ENCODE data around the gene RBM7.

The RBM7 gene

DNA sequence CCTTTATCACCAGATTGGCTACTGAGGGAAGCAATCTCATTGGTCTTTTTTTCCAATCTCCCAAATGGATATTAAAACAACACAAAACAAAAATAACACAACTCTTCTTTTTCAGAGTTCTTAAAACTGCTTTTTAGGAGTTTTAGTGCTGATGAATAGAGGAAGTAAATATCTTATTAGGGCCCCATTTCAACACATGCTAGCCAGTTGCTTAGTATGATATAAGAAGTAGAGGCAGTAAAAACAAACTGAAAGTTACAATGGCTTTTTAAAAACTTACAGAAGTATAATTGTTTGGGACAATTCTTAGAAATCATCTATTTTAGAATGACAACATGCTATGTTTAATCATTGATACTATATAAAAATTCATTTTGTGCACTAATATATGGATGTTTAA lies 3.5 kb upstream of the RBM7 start:
- no peak for DNase-seq (ENCODE audit: low spot score)

DNA sequence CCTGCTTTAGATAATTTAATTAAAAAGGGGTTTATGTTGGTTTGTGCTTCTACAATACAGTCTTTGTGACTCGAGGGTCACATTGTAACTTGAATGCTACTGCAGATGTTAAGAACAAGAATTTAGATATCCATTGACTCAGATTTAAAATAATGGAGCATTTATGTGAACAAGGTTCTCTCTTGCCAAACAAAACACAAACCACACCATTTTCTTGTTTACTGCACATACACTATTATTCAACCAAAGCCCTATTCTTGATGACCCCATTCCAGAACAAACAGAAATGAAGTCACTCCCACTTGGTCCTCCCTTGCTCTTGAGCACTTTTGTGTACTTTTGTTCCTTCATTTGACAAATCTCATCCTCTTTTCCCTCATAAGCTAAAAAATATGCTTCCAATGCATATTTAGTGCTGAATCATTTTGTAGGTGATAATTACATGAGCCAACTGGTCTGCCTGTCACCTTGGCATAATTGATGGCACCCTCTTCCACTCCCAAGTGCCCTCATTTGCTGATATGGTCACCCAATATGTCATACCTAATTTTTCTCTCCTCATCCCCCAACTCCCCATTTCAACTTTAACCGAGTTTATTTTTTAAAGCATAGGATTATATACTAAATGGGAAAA lies 3.0 kb upstream of the RBM7 start:
- DNase-seq (ENCODE audit: low spot score): no peak

DNA sequence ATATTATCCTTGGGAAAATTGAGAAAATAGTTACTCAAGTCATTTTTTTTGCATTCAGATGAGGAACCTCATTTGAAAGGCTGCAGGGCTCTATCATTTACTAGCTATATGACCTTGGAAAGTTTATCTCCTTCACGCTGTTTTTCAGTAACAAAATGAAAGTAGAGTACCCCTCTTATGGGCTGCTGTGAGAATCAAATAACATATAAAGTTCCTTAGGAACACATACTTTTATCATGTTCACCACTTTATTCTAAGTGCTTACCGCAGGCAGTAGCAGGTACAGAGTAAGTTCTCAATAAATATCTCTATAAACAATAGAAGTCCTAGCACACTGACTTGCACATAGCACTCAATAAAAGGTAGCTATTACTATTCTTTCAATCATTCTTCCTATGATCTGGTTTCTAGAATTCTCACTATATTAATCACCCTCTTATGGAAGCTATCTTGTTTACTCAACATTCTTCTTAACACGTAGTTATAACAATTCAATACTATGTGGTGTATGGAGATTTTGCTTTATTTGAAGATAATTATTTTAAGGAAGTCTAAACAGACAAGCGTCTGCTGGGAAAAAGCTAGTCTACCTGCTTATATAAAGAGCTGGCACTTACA lies 2.1 kb upstream of the RBM7 start:
- DNase-seq (ENCODE audit: low spot score): no peak

DNA sequence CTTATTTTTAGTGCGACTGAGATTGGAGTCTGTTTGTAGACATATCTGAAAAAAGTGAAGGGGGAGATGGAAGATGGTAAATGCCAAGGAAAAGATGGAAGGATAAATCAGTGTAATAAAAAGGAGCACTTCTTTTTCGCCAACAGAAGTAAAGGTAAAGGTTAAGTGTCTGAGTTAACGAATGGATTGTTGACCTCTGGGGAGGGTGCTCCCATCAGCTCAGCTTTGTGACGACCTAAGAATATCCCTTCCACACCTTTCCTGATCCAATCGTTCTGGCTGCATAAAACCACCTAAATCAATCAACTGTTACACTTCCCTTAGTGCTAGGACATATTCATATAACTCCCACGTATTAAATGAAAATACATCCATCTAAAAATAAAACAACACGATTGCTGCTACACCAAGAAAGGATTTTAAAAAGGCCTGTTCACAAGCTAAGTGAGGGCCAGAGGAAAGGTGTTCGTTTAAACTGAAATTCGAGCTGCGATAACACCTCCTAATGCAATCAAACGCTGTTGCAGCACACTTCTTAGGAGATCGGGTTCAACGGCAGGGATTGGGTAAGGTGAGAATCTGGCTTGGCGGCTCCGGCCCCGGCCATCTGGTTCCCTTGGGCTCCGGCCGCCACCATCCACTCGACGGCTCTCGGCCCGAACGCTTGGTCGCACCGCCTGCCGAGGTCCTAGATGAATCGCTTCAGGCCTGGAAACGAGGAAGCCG lies 813 bp upstream of the RBM7 start:
- no peak for DNase-seq (ENCODE audit: low spot score)

DNA sequence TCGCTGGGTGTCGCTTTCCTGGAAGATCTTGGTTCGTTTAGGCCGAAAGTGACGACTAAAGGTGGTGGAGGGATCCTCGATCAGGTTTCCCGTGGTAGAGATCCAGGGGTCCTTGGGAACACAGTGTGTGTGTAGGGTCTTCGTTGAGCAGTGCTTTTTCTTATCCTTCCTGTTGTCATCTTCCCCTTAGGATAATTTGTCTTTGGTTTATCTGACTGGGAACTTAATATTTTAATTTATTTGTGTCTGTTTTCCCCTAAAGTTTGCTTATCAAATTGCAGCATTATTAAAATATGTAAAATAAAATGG lies 403 bp downstream of the RBM7 start:
- DNase-seq (ENCODE audit: low spot score): no peak

DNA sequence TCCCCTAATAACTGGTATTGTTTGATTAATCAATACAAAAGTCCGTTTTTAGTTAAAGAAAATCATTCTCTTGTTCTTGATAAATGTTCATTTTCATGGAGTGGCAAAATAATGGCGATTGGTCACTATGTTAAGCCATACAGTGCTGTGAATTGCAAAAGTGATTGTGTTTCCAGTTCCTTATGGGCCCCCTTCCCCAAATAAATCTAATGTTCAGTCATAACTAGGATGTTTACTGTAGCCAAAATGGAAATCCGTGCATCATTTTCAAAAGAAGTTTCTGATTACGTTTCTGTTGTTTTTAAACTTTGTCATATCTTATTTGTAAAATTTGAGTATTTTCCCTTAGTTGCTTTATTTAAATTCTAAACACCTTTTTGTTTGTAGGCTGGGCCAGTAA lies 845 bp downstream of the RBM7 start:
- DNase-seq (ENCODE audit: low spot score): no peak

DNA sequence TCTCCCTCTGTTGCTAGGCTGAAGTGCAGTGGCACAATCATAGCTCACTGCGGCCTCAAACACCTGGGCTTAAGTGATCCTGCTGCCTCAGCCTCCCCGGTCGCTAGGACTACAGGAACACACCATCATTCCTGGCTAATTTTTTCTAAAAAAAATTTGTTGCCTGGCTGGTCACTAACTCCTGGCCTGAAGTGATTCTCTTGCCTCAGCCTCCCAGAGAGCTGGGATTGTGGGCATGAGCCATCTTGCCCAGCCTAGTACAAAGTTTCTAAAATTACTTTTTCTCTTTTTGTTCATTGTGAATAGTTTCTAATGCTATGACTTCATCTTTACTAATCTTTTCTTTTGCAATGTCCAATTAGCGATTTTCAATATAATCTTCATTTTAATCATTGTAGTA lies 12.5 kb downstream of the RBM7 start:
- DNase-seq (ENCODE audit: low spot score): no peak

DNA sequence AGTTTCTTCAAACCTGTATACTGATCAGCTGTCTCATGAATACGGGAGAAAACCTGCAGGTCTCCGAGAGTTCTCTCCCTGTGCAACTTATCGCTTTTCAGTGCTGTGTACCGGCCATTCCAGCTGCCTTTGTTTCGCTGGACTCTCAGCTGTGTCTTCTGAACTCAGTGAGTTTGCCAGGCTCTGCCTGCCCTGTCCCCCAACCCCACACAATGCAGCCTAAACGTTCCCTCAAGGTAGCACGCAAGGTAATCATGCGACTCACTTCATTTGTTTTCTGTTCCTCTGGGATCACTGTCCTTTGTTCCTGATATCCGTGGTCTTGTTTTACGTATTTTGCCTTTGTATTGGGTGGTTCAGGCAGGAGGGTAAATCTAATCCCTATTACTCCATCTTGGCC lies 13.5 kb downstream of the RBM7 start:
- no peak for DNase-seq (ENCODE audit: low spot score)

DNA sequence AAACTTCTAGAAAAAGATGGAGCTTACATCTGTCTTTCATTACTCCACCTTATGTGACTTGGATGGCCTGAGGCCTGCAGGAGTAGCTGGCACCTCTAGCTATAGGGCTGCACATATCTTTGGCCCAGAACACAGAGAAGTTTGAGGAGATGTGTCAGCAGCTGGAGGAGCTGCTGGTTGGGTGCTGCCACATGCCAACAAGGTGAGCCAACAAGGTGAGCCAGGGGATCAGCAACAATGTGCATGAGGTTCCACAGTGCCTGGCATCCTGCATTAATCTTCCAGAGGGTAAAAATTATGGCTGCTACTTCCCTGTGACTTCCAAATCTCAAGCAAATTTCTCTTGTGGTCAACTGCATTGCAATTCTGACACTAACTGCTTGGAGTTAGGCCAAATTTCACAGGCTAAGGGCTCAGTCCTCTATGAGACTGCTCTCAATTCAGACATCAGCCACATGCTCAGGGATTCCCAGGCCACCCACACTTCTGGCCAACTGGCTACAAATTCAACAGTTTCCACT lies 16.0 kb downstream of the RBM7 start:
- no peak for DNase-seq (ENCODE audit: low spot score)

DNA sequence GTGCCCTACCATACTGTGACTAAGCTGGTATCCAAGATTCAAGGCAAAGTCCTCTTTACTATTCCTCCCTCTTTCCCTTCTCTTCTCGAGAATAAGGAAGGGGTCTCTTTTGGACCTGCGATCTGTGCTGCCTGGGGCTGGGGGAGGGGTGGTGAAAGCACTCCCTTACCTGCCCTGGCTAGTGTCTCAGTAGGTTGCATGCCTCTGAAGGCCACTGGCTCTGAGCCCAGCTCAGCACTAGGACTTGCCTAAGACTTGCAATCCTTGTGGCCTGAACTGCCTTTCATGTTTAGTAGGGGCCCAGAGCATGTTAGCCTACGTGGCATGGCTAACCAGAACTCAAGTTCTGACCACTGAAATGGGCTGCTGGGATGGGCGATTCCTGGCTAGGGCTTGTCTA lies 25.8 kb downstream of the RBM7 start:
- DNase-seq (ENCODE audit: low spot score): no peak

DNA sequence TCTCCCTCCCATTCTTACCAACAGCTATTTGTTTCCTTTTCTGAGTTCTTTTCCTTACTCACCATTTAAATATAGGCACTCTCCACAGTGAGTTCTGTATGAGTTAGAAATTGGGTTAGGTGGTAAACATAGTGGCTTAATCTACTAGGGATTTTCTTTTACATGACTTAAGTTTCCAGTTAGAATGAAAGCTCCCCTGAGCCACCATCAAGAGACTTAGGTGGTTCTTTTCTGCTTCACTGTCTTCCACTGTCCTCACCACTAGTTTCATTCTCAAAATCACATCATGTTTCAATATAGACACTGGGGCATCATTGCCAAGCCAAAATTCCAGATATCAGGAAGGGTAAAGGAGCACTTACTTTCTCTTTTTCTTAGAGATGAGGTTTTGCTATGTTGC lies 29.8 kb downstream of the RBM7 start:
- no peak for DNase-seq (ENCODE audit: low spot score)

DNA sequence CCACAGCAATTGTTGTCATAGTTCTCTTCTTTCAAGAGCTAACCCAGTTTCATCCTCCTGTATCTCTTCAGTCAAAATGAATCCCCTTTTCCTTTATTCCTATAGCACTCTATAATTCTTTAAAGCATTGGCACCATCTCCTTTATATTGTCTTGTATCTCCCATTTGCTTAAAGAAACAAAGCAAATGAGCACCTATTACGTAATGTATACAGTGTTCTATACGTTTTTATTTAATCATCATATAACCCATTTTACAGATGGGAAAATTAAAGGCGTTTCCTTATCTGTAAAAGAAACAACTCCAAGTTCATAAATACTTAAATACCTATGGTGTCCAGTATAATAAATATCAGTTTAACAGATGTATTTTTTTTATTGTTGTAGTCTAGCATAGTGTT lies 32.4 kb downstream of the RBM7 start:
- DNase-seq (ENCODE audit: low spot score): no peak

DNA sequence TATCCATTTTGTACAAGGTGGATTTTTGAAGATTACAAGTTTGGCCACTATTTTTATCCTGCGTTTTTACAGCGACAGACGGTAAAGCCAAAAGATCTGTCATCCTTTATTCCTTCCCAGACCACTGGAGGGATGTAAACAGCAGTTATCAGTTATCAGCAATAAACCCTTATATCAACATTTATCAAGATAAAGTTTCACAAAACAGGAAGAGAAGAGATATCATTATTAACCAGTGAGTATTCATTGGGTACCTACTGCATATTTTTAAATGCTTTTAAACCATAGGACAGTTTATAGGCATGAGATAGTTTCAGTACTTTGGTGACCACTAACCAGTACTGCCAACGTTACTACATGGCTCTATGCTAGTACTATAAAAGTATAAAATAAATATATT lies 32.9 kb downstream of the RBM7 start:
- DNase-seq (ENCODE audit: low spot score): no peak

DNA sequence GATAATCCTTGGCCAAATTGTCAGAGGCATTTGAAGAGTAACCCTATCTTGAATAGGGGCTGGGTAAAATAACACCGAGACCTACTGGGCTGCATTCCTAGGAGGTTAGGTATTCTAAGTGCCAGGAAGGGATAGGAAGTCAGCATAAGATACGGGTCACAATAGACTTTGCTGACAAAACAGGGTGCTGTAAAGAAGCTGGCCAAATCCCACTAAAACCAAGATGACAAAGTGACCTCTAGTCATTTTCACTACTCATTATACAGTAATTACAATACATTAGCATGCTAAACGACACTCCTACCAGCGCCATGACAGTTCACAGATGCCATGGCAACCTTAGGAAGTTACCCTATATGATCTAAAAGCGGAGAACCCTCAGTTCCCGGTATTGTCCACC lies 37.8 kb downstream of the RBM7 start:
- no peak for DNase-seq (ENCODE audit: low spot score)

DNA sequence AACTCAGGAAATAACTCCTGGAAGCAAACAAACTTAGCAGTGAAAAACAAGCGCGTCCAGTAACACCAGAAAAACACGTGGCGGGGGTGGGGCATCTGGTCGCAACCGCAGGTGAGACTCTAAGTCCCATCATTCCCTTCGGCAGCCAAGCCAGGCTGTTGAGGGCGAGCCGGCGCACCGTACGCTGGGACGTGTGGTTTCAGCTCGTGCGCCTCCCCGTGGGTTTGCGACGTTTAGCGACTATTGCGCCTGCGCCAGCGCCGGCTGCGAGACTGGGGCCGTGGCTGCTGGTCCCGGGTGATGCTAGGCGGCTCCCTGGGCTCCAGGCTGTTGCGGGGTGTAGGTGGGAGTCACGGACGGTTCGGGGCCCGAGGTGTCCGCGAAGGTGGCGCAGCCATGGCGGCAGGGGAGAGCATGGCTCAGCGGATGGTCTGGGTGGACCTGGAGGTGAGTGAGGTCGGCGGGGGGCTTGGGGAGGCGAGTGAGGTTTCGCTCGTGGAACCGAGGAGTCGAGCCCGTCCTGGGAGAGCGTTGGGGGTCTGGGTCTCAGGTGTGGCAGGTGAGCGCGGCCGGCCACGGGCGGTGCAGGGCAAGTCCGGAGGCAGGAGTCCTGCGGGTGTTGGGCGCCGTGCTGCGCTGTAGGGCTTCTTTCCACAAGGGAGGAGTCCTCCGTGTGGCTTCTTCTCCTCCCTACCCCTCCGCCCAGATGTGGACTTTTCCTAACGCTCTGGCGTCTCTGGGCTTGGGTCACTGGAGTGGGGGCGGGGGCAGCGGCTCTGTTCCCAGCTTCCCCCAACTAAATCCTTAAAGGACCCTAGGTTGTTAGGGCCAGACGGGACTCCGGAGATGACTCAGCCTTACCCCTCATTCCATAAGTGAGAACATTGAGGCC lies 39.0 kb downstream of the RBM7 start, which contains the start of gene REXO2:
TSS of gene REXO2 (plus strand) at position 239 of the 892 bp plus-strand sequence. CDS start at position 301, 62 bp downstream.
- peak; percentile 95 for DNase-seq (ENCODE audit: low spot score)

DNA sequence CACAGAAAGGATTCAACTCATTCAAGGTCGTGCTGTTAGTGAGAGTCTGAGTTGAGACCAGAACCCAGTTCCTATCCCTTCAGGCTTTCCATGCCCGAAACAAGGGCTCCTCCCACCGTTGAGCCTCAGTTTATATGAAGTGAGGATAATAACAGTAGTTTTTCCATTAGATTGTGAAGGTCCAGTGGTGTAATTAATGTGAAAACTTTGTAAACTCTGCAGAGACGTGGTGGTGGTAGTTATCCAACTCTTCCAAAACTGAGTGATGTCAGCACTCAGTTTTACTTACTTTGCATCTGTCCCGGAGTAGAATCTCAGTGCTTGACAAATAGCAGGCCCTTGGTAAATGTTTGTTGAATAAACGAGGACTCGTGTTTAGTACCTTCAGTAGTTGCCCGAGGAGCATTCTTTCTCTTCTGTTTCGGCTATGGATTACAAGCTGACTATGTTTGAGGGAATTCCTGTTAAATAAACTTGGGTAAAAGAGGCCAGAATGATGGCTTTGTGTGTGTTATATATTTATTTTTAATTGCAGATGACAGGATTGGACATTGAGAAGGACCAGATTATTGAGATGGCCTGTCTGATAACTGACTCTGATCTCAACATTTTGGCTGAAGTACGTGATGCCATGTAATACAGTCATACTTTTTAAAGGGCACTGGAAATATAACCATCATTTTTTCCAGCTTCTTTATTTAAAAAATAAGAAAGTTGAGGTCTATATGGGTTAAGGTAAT lies 39.8 kb downstream of the RBM7 start:
- DNase-seq (ENCODE audit: low spot score): no peak

DNA sequence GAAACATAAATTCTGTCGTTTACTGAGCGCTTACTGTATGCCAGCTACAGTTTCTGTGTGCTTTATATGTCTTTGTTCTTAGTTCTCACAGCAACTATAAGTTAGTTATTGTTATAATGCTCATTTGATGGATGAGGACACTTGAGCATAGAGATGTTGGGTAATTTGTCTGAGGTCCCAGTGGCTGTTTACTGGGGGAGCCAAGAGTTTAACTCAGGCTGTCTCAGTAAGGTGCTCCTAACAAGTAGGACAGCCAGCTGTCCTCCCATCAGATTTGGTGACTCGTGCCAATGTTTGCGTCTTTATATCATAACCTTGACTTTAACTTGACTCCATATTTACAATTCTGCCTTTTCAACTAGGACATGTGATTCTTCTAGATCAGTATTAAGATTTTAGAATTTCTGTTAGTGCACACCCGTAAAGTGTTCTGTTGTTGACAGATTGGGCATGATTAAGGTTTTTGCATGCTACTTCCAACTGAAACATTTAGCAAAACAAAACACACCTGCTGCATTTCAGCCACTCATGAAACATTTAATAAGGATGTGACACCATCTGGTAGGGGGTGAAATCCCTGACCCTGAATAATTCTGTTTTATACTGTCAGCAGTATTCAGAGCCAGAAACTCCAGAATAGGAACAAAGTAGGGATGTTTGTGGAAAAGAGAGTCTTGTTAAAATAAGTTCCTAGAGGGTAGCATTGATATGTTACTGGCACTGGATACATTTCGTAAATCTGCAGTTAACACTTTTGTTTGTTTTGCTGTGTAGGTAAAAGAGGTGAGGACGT lies 40.7 kb downstream of the RBM7 start:
- DNase-seq (ENCODE audit: low spot score): no peak

DNA sequence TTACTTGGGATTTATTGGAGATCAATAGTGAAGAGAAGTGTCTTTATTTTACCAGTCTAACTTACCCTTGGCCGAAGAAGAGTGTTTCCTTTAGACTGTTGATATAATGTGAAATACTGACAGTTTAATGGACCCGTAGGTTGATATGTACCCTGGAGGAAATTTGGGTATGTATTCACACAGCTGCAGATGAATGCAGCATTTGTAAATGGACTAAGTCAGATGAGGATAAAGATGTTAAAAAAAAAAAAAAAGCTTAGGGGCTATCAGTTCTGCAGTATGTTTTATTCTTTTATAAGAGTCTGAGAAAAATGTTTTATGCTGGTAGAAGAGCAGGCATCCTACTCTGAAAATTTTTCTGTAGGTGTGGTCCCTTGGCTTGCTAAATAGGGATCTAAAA lies 41.5 kb downstream of the RBM7 start:
- DNase-seq (ENCODE audit: low spot score): no peak

DNA sequence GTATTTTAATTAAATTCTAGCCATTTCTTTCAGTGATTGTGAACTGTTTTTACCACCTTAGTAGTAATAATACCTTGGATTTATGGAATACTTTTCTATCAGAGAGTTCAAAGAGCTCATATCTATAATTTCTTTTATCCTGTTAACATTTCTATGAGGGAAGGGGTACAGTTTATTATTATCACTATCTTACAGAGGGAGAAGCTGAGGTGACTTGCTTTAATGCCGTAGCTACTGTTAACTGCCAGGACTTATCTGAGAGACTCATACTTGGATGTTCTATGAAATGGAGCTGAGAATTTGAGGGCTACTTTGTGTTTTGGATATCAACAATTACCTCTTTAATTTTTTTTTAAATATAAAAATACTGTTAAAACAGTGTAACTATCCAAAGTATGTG lies 42.1 kb downstream of the RBM7 start:
- DNase-seq (ENCODE audit: low spot score): no peak

DNA sequence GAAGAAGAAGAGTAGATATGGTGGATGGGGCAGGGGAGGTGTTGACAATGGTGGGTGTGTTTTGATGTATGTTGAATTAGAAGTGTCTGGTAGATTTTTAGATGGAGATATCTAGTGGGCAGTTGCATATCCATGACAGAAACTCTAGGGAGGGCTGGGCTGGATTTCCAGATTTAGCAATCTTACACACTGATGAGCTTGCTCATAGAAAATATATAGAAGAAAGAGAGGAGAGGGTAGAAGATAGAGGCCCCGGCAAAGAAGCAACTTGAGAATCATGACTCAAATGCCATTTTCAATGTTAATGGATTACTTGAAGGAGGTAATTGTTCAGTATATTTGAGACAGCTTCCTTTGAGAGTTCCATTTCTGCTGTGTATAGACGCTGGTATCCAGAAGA lies 47.0 kb downstream of the RBM7 start:
- DNase-seq (ENCODE audit: low spot score): no peak

DNA sequence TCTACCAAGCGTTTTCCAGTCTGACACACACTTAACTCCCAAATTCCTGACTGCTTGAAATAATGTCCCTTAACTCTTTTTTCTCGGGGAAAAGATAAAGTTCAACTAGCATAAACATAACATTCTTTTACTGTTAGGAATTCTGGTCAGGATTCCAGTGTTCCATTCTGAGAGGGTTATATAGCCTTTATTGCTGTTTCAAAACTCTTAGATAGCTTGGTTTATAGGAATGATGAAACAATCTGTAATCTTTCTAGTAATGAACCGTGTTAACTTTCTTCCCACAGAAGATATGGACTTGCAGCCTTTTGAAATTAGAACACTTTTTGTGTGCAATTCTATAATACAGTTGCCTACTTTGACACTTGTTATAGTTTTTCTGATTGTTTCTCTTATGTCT lies 47.4 kb downstream of the RBM7 start:
- no peak for DNase-seq (ENCODE audit: low spot score)
